Measurements from ENCODE around the gene METTL2A. TPM values are rescaled to one million over a fixed set of nuclear protein-coding genes. Genes with fewer than 3 reads are reported as not detected.
"Not testable (repeated sequence)": the region's sequence is repeated elsewhere in the genome, so short reads cannot be mapped to it uniquely, and the experiment has no call there.

Gene METTL2A
- 14.4 and 16.2 TPM in 2 replicates for total RNA-seq

GRCh38 chr17:62423647-62424461, at the start of gene METTL2A:
Gene METTL2A (plus strand): TSS chr17:62423897. CDS start chr17:62423903, 6 bp downstream.
- peak; percentile 16 for DNase-seq (ENCODE audit: extremely low read depth, low read depth, low spot score)

- DNase-seq (ENCODE audit: extremely low read depth, low read depth, low spot score) = no peak
These were observed 43.4 kb upstream of the METTL2A start, which contains the start of gene EFCAB3 for GRCh38 chr17:62380253-62380652. Gene EFCAB3 (plus strand): TSS chr17:62380553. CDS start chr17:62382980, 2,427 bp downstream.

- DNase-seq (ENCODE audit: extremely low read depth, low read depth, low spot score) = no peak
These were observed 42.1 kb upstream of the METTL2A start for GRCh38 chr17:62381561-62381960.

- DNase-seq (ENCODE audit: extremely low read depth, low read depth, low spot score) = no peak
These were observed 34.8 kb upstream of the METTL2A start for GRCh38 chr17:62388856-62389255.

- no peak for DNase-seq (ENCODE audit: extremely low read depth, low read depth, low spot score)
These were observed 30.8 kb upstream of the METTL2A start for GRCh38 chr17:62392908-62393307.

- no peak for DNase-seq (ENCODE audit: extremely low read depth, low read depth, low spot score)
These were observed 24.8 kb upstream of the METTL2A start for GRCh38 chr17:62398891-62399290.

- no peak for DNase-seq (ENCODE audit: extremely low read depth, low read depth, low spot score)
These were observed 18.2 kb upstream of the METTL2A start for GRCh38 chr17:62405451-62405850.

GRCh38 chr17:62413090-62413489, 10.6 kb upstream of the METTL2A start:
- DNase-seq (ENCODE audit: extremely low read depth, low read depth, low spot score) = not testable (repeated sequence)

GRCh38 chr17:62426214-62426613, 2.5 kb downstream of the METTL2A start:
- DNase-seq (ENCODE audit: extremely low read depth, low read depth, low spot score) = not testable (repeated sequence)

GRCh38 chr17:62435251-62435650, 11.6 kb downstream of the METTL2A start:
- DNase-seq (ENCODE audit: extremely low read depth, low read depth, low spot score) = not testable (repeated sequence)

- DNase-seq (ENCODE audit: extremely low read depth, low read depth, low spot score) = not testable (repeated sequence)
These were observed 17.5 kb downstream of the METTL2A start for GRCh38 chr17:62441181-62441580.

GRCh38 chr17:62444063-62444462, 20.4 kb downstream of the METTL2A start:
- no peak for DNase-seq (ENCODE audit: extremely low read depth, low read depth, low spot score)

GRCh38 chr17:62445791-62446190, 22.1 kb downstream of the METTL2A start:
- not testable (repeated sequence) for DNase-seq (ENCODE audit: extremely low read depth, low read depth, low spot score)

GRCh38 chr17:62452195-62452594, 28.5 kb downstream of the METTL2A start:
- DNase-seq (ENCODE audit: extremely low read depth, low read depth, low spot score) = not testable (repeated sequence)

- not testable (repeated sequence) for DNase-seq (ENCODE audit: extremely low read depth, low read depth, low spot score)
These were observed 29.3 kb downstream of the METTL2A start for GRCh38 chr17:62453041-62453440.

GRCh38 chr17:62453656-62454055, 30.0 kb downstream of the METTL2A start:
- not testable (repeated sequence) for DNase-seq (ENCODE audit: extremely low read depth, low read depth, low spot score)

- DNase-seq (ENCODE audit: extremely low read depth, low read depth, low spot score) = not testable (repeated sequence)
These were observed 30.4 kb downstream of the METTL2A start for GRCh38 chr17:62454111-62454510.

GRCh38 chr17:62456016-62456415, 32.3 kb downstream of the METTL2A start:
- DNase-seq (ENCODE audit: extremely low read depth, low read depth, low spot score) = no peak

- DNase-seq (ENCODE audit: extremely low read depth, low read depth, low spot score) = not testable (repeated sequence)
These were observed 34.8 kb downstream of the METTL2A start for GRCh38 chr17:62458483-62458882.

GRCh38 chr17:62464422-62464821, 40.7 kb downstream of the METTL2A start:
- not testable (repeated sequence) for DNase-seq (ENCODE audit: extremely low read depth, low read depth, low spot score)

GRCh38 chr17:62465271-62465670, 41.6 kb downstream of the METTL2A start:
- not testable (repeated sequence) for DNase-seq (ENCODE audit: extremely low read depth, low read depth, low spot score)

- peak; percentile 14 for DNase-seq (ENCODE audit: extremely low read depth, low read depth, low spot score)
These were observed 47.1 kb downstream of the METTL2A start for GRCh38 chr17:62470666-62471379.

All from glomerular endothelial cell (primary cell).